WTC11 (cell line): ENCODE measurements around the gene KRTAP20-4. TPM values are rescaled to one million over a fixed set of nuclear protein-coding genes. Genes with fewer than 3 reads are reported as not detected.

Experiments
- ATAC-seq: fragments of 200-7000 bp; cut with Tn5 transposase; 2 replicates; pipeline ENCODE4 v1.10.0; 2021; ENCODE audit warnings: mild to moderate bottlenecking, moderate library complexity
- CTCF ChIA-PET: fragments of 300-600 bp; sonication (Branson Sonifier 250); formaldehyde crosslinking; loops from one replicate; lab custom pipeline; 2021; ENCODE audit warnings: antibody characterized with exemption; lab: Charles Lee
- POLR2A ChIA-PET: fragments of 350-600 bp; sonication (Branson Sonifier 250); formaldehyde crosslinking; loops from one replicate; lab custom pipeline; 2021; ENCODE audit warnings: antibody characterized with exemption; lab: Charles Lee
- DNase-seq: peaks from one replicate; pipeline ENCODE4 v3.0.0; 2021; ENCODE audit warnings: low spot score
- H3K27ac Mint-ChIP-seq: 2 replicates; pipeline ENCODE4 v1.8.0; 2021; ENCODE audit warnings: mixed read lengths
- H3K27me3 Mint-ChIP-seq: 2 replicates; pipeline ENCODE4 v1.8.0; 2021; ENCODE audit warnings: low read depth, mild to moderate bottlenecking, moderate library complexity, mixed read lengths
- H3K36me3 Mint-ChIP-seq: 2 replicates; pipeline ENCODE4 v1.8.0; 2021; ENCODE audit warnings: mixed read lengths
- H3K4me1 Mint-ChIP-seq: 2 replicates; pipeline ENCODE4 v1.8.0; 2022; ENCODE audit warnings: mixed read lengths
- H3K4me3 Mint-ChIP-seq: 2 replicates; pipeline ENCODE4 v1.8.0; 2021; ENCODE audit warnings: mild to moderate bottlenecking, moderate library complexity, mixed read lengths
- H3K9me3 Mint-ChIP-seq: 2 replicates; pipeline ENCODE4 v1.8.0; 2021; ENCODE audit warnings: mixed read lengths
- ETV6 ChIP-seq: sonication (generic); formaldehyde crosslinking; IDR thresholded peaks from 2 replicates; pipeline ENCODE4 v1.8.1; 2022; ENCODE audit warnings: mild to moderate bottlenecking, missing genetic modification reagents
- GRHL2 ChIP-seq: fragments of 250-450 bp; sonication (Bioruptor Pico); IDR thresholded peaks from 2 replicates; pipeline ENCODE4 v1.8.0; 2022; ENCODE audit warnings: mild to moderate bottlenecking, moderate library complexity; ENCODE audit not compliant: insufficient replicate concordance, severe bottlenecking
- JAZF1 ChIP-seq: fragments of 250-450 bp; sonication (Bioruptor Pico); IDR thresholded peaks from 2 replicates; pipeline ENCODE4 v1.9.0; 2021; ENCODE audit warnings: moderate library complexity, mild to moderate bottlenecking, inconsistent platforms
- KAT7 ChIP-seq: sonication (generic); formaldehyde crosslinking; IDR thresholded peaks from 2 replicates; pipeline ENCODE4 v1.8.1; 2023; ENCODE audit warnings: missing genetic modification reagents, mild to moderate bottlenecking, borderline replicate concordance
- TCF7 ChIP-seq: sonication (generic); formaldehyde crosslinking; IDR thresholded peaks from 2 replicates; pipeline ENCODE4 v1.8.0; 2022; ENCODE audit warnings: mild to moderate bottlenecking, low read depth, missing genetic modification reagents, moderate library complexity
- ZNF416 ChIP-seq: fragments of 250-450 bp; sonication (Bioruptor Pico); IDR thresholded peaks from 2 replicates; pipeline ENCODE4 v1.9.0; 2021; ENCODE audit warnings: mild to moderate bottlenecking, inconsistent platforms
- total RNA-seq: library from RNA; stranded (reverse); gene quantifications from 3 replicates; pipeline ENCODE4 v1.2.3, GENCODE V29; 2021
- TF ChIP-seq, protein P1 (sequence below): fragments of 250-450 bp; sonication (Bioruptor Pico); IDR thresholded peaks from 2 replicates; pipeline ENCODE4 v2.1.2; 2022; ENCODE audit warnings: mild to moderate bottlenecking, moderate library complexity
- TF ChIP-seq, protein P2 (sequence below): fragments of 250-450 bp; sonication (Bioruptor Pico); IDR thresholded peaks from 2 replicates; pipeline ENCODE4 v1.9.0; 2021; ENCODE audit warnings: mild to moderate bottlenecking
- TF ChIP-seq, protein P3 (sequence below): sonication (generic); formaldehyde crosslinking; IDR thresholded peaks from 2 replicates; pipeline ENCODE4 v1.8.1; 2023; ENCODE audit warnings: mild to moderate bottlenecking, missing genetic modification reagents, borderline replicate concordance
- TF ChIP-seq, protein P4 (sequence below): fragments of 250-450 bp; sonication (Bioruptor Pico); IDR thresholded peaks from 2 replicates; pipeline ENCODE4 v1.9.0; 2021; ENCODE audit warnings: moderate library complexity, mild to moderate bottlenecking, inconsistent platforms, borderline replicate concordance
- TF ChIP-seq, protein P5 (sequence below): fragments of 250-450 bp; sonication (Bioruptor Pico); IDR thresholded peaks from 2 replicates; pipeline ENCODE4 v1.9.0; 2021; ENCODE audit warnings: mild to moderate bottlenecking, borderline replicate concordance
- TF ChIP-seq, protein P6 (sequence below): sonication (generic); formaldehyde crosslinking; IDR thresholded peaks from 2 replicates; pipeline ENCODE4 v1.8.1; 2023; ENCODE audit warnings: mild to moderate bottlenecking, moderate library complexity, missing genetic modification reagents

The KRTAP20-4 gene
- total RNA-seq, 1 experiment from 2014 or later, result not detected

DNA sequence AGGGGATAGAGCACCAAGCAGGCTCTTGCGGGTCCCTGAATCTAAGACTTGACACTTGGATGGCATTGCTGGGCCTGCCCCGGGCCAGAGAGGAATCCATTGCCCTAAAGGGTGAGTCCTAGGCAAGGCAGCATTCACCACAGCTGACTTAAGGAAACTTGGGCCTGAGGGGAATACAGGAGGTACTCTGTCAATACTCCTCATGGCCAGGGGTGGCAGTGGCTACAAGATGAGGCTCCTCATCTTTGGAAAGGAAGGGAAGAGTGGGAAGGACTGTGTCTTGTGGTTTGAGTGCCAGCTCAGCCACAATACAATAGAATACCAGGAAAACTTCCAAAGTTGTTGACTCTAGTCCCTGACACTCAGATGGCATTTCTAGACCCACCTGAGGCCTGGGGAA, 14.5 kb upstream of the KRTAP20-4 start (continued):
- TF ChIP-seq, protein P1, sequence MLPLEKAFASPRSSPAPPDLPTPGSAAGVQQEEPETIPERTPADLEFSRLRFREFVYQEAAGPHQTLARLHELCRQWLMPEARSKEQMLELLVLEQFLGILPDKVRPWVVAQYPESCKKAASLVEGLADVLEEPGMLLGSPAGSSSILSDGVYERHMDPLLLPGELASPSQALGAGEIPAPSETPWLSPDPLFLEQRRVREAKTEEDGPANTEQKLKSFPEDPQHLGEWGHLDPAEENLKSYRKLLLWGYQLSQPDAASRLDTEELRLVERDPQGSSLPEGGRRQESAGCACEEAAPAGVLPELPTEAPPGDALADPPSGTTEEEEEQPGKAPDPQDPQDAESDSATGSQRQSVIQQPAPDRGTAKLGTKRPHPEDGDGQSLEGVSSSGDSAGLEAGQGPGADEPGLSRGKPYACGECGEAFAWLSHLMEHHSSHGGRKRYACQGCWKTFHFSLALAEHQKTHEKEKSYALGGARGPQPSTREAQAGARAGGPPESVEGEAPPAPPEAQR (CRISPR knock-in tag), result no peak

DNA sequence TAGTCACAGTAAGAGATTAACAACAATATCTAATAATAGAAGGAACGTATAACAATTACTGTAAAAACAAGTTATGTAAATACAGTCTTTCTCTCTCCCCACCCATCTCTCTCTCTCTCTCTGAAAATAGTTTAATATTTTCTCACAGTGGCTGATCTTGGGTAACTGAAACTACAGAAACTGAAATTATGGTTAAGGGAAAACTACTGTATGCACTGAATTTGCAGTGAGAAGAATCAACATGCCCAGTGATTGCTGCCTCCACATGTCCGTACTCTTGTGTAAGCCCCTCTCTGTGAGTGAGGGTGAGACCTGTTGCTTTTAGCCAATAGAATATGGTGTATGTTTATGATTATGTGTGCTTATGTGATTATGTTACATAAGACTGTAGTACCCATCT, 8.3 kb upstream of the KRTAP20-4 start:
- ATAC-seq, result no peak
- DNase-seq, result no peak
- CTCF ChIA-PET, result no interaction called here
- peaks cover 23% of the 10 kb centered on the region for H3K9me3 Mint-ChIP-seq
- no peaks in the 10 kb centered on the region for H3K36me3 Mint-ChIP-seq
- no peak for TF ChIP-seq TCF7 (CRISPR knock-in tag)
- TF ChIP-seq, protein P2, sequence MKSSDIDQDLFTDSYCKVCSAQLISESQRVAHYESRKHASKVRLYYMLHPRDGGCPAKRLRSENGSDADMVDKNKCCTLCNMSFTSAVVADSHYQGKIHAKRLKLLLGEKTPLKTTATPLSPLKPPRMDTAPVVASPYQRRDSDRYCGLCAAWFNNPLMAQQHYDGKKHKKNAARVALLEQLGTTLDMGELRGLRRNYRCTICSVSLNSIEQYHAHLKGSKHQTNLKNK, result no peak
- no peak for TF ChIP-seq KAT7 (CRISPR knock-in tag)
- no peak for TF ChIP-seq ETV6 (CRISPR knock-in tag)
- TF ChIP-seq, protein P3, sequence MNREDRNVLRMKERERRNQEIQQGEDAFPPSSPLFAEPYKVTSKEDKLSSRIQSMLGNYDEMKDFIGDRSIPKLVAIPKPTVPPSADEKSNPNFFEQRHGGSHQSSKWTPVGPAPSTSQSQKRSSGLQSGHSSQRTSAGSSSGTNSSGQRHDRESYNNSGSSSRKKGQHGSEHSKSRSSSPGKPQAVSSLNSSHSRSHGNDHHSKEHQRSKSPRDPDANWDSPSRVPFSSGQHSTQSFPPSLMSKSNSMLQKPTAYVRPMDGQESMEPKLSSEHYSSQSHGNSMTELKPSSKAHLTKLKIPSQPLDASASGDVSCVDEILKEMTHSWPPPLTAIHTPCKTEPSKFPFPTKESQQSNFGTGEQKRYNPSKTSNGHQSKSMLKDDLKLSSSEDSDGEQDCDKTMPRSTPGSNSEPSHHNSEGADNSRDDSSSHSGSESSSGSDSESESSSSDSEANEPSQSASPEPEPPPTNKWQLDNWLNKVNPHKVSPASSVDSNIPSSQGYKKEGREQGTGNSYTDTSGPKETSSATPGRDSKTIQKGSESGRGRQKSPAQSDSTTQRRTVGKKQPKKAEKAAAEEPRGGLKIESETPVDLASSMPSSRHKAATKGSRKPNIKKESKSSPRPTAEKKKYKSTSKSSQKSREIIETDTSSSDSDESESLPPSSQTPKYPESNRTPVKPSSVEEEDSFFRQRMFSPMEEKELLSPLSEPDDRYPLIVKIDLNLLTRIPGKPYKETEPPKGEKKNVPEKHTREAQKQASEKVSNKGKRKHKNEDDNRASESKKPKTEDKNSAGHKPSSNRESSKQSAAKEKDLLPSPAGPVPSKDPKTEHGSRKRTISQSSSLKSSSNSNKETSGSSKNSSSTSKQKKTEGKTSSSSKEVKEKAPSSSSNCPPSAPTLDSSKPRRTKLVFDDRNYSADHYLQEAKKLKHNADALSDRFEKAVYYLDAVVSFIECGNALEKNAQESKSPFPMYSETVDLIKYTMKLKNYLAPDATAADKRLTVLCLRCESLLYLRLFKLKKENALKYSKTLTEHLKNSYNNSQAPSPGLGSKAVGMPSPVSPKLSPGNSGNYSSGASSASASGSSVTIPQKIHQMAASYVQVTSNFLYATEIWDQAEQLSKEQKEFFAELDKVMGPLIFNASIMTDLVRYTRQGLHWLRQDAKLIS, result no peak
- no peak for TF ChIP-seq JAZF1 (CRISPR knock-in tag)
- TF ChIP-seq GRHL2 (CRISPR knock-in tag), result no peak
- TF ChIP-seq, protein P4, sequence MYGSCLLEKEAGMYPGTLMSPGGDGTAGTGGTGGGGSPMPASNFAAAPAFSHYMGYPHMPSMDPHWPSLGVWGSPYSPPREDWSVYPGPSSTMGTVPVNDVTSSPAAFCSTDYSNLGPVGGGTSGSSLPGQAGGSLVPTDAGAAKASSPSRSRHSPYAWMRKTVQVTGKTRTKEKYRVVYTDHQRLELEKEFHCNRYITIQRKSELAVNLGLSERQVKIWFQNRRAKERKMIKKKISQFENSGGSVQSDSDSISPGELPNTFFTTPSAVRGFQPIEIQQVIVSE (CRISPR knock-in tag), result no peak
- TF ChIP-seq, protein P5, sequence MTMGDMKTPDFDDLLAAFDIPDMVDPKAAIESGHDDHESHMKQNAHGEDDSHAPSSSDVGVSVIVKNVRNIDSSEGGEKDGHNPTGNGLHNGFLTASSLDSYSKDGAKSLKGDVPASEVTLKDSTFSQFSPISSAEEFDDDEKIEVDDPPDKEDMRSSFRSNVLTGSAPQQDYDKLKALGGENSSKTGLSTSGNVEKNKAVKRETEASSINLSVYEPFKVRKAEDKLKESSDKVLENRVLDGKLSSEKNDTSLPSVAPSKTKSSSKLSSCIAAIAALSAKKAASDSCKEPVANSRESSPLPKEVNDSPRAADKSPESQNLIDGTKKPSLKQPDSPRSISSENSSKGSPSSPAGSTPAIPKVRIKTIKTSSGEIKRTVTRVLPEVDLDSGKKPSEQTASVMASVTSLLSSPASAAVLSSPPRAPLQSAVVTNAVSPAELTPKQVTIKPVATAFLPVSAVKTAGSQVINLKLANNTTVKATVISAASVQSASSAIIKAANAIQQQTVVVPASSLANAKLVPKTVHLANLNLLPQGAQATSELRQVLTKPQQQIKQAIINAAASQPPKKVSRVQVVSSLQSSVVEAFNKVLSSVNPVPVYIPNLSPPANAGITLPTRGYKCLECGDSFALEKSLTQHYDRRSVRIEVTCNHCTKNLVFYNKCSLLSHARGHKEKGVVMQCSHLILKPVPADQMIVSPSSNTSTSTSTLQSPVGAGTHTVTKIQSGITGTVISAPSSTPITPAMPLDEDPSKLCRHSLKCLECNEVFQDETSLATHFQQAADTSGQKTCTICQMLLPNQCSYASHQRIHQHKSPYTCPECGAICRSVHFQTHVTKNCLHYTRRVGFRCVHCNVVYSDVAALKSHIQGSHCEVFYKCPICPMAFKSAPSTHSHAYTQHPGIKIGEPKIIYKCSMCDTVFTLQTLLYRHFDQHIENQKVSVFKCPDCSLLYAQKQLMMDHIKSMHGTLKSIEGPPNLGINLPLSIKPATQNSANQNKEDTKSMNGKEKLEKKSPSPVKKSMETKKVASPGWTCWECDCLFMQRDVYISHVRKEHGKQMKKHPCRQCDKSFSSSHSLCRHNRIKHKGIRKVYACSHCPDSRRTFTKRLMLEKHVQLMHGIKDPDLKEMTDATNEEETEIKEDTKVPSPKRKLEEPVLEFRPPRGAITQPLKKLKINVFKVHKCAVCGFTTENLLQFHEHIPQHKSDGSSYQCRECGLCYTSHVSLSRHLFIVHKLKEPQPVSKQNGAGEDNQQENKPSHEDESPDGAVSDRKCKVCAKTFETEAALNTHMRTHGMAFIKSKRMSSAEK (CRISPR knock-in tag), result no peak
- TF ChIP-seq ZNF416, result no peak
- TF ChIP-seq, protein P6, sequence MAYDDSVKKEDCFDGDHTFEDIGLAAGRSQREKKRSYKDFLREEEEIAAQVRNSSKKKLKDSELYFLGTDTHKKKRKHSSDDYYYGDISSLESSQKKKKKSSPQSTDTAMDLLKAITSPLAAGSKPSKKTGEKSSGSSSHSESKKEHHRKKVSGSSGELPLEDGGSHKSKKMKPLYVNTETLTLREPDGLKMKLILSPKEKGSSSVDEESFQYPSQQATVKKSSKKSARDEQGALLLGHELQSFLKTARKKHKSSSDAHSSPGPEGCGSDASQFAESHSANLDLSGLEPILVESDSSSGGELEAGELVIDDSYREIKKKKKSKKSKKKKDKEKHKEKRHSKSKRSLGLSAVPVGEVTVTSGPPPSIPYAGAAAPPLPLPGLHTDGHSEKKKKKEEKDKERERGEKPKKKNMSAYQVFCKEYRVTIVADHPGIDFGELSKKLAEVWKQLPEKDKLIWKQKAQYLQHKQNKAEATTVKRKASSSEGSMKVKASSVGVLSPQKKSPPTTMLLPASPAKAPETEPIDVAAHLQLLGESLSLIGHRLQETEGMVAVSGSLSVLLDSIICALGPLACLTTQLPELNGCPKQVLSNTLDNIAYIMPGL (CRISPR knock-in tag), result no peak
- H3K4me1 Mint-ChIP-seq, result no peaks in the 10 kb centered on the region
- H3K27me3 Mint-ChIP-seq, result no peaks in the 10 kb centered on the region
- H3K4me3 Mint-ChIP-seq, result no peak overlapping the region
- H3K27ac Mint-ChIP-seq, result no peak overlapping the region
- POLR2A ChIA-PET, result no interaction called here
